ENCODE measurements around the gene MAGI1.

DNA sequence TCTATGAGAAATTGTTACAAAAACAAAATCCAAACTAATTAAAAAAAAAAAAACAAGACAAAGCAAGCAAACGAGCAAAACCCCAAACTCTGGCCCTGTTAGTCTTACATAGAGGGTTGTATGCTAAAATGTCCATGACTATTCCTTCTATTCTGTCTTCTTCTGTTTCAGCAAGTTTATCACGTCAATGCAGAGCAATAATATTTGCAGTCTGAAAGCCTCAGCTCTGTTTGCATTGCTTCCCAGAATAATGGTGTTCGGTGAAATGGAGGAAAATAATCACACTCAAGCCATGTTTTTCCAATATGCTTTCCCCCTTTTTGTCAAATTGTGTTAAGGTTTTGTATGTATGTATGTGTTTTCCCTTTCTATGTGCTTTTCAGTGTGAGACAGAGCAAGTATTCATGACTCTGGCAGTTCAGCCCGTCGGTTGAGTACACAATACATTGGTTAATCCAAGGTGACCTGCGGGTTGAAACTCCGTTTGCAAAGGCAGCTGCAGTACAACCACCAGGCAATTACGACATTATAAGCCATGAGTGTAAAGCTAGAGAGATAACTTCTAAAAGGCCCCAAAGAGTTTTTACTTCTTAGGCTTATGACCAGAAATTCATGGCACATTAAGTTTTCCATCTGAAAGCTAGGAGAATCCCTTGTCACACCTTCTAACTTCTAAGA, 34.9 kb upstream of the MAGI1 start:
- no peak for TF ChIP-seq BHLHE40 (IDR thresholded peaks at IDR 0.05; ENCODE audit: borderline replicate concordance)
- no peak for TF ChIP-seq SP1 (IDR thresholded peaks at IDR 0.05)
- no peak for TF ChIP-seq ZNF384 (IDR thresholded peaks at IDR 0.05)
- TF ChIP-seq NFRKB (IDR thresholded peaks at IDR 0.05) = no peak
- TF ChIP-seq, protein P1, sequence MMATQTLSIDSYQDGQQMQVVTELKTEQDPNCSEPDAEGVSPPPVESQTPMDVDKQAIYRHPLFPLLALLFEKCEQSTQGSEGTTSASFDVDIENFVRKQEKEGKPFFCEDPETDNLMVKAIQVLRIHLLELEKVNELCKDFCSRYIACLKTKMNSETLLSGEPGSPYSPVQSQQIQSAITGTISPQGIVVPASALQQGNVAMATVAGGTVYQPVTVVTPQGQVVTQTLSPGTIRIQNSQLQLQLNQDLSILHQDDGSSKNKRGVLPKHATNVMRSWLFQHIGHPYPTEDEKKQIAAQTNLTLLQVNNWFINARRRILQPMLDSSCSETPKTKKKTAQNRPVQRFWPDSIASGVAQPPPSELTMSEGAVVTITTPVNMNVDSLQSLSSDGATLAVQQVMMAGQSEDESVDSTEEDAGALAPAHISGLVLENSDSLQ (IDR thresholded peaks at IDR 0.05) = no peak
- TF ChIP-seq HDGF (IDR thresholded peaks at IDR 0.05; ENCODE audit: borderline replicate concordance) = no peak
- no peak for TF ChIP-seq LEF1 (IDR thresholded peaks at IDR 0.05; ENCODE audit: borderline replicate concordance)
- no peak for TF ChIP-seq FOXA1 (IDR thresholded peaks at IDR 0.05)
- TF ChIP-seq SUZ12 (IDR thresholded peaks at IDR 0.05) = no peak
- TF ChIP-seq TARDBP (IDR thresholded peaks at IDR 0.05) = no peak
- no peak for TF ChIP-seq FOXM1 (IDR thresholded peaks at IDR 0.05; ENCODE audit: borderline replicate concordance)
- no peak for TF ChIP-seq CTBP1 (IDR thresholded peaks at IDR 0.05; ENCODE audit: borderline replicate concordance)
- no peak for TF ChIP-seq L3MBTL2 (conservative IDR thresholded peaks at IDR 0.05)
- no peak for TF ChIP-seq FOXK2 (IDR thresholded peaks at IDR 0.05)

Measured in HEK293T (cell line).